NCI-H2107 treated with DMSO at 0.1 percent for 48 hours (cell line): ENCODE results near the gene PCDHA9.
"Not testable (repeated sequence)": the region's sequence is repeated elsewhere in the genome, so short reads cannot be mapped to it uniquely, and the experiment has no call there.

Experiments used
- DNase-seq: peaks from one replicate; lab custom pipeline; 2025; ENCODE audit not compliant: unreplicated experiment; lab: John Stamatoyannopoulos, UW

Gene PCDHA9, protein sequence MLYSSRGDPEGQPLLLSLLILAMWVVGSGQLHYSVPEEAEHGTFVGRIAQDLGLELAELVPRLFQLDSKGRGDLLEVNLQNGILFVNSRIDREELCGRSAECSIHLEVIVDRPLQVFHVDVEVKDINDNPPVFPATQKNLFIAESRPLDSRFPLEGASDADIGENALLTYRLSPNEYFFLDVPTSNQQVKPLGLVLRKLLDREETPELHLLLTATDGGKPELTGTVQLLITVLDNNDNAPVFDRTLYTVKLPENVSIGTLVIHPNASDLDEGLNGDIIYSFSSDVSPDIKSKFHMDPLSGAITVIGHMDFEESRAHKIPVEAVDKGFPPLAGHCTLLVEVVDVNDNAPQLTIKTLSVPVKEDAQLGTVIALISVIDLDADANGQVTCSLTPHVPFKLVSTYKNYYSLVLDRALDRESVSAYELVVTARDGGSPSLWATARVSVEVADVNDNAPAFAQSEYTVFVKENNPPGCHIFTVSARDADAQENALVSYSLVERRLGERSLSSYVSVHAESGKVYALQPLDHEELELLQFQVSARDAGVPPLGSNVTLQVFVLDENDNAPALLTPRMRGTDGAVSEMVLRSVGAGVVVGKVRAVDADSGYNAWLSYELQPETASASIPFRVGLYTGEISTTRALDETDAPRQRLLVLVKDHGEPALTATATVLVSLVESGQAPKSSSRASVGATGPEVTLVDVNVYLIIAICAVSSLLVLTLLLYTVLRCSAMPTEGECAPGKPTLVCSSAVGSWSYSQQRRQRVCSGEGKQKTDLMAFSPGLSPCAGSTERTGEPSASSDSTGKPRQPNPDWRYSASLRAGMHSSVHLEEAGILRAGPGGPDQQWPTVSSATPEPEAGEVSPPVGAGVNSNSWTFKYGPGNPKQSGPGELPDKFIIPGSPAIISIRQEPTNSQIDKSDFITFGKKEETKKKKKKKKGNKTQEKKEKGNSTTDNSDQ

DNA sequence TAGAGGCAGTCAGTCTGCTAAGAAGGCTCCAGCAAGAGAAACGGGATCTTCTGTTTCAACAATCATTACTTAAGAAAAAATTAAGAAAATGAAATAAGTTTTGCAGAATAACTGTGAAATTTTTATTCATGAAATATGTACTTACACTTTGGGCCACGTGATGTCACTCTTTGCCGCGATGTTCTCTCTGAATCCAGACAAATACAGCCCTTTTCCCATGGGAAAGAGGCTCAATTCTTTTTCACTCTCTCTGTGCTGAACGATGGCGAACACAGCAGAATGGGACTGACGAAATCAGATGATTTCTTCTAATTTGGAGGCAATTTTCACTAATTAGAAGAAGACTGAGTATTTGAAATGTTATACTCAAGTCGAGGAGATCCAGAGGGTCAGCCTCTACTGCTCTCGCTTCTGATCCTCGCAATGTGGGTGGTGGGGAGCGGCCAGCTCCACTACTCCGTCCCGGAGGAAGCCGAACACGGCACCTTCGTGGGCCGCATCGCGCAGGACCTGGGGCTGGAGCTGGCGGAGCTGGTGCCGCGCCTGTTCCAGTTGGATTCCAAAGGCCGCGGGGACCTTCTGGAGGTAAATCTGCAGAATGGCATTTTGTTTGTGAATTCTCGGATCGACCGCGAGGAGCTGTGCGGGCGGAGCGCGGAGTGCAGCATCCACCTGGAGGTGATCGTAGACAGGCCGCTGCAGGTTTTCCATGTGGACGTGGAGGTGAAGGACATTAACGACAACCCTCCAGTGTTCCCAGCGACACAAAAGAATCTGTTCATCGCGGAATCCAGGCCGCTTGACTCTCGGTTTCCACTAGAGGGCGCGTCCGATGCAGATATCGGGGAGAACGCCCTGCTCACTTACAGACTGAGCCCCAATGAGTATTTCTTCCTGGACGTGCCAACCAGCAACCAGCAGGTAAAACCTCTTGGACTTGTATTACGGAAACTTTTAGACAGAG lies at the start of gene PCDHA9:
Gene PCDHA9 (plus strand): TSS at position 244 of the 964 bp plus-strand sequence. CDS start 114 bp downstream, at position 358.
- not testable (repeated sequence) for DNase-seq

DNA sequence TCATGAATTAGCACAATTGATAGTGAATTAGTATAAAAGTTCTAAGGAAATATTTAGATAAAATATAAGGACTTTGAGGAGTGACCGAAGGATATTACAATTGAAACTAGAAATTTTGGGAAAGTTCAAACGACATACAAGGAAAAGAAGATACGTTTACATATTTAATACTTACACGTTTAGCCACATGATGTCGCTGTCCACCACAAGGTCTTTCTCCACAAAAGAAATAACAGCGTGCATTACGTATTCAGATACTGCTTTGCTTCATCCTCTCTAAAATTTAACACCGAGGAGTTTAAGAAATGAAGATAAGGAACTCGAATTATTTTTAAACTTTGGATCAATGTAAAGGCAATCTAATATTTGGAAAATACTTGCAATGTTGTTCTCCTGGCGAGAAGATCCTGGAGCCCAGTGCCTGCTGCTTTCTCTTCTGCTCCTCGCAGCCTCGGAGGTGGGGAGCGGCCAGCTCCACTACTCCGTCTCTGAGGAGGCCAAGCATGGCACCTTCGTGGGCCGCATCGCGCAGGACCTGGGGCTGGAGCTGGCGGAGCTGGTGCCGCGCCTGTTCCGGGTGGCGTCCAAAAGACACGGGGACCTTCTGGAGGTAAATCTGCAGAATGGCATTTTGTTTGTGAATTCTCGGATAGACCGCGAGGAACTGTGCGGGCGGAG lies 47.2 kb upstream of the PCDHA9 start, which contains the start of gene PCDHA3:
Gene PCDHA3 (plus strand): TSS at position 242 of the 678 bp plus-strand sequence.
- DNase-seq = no peak

DNA sequence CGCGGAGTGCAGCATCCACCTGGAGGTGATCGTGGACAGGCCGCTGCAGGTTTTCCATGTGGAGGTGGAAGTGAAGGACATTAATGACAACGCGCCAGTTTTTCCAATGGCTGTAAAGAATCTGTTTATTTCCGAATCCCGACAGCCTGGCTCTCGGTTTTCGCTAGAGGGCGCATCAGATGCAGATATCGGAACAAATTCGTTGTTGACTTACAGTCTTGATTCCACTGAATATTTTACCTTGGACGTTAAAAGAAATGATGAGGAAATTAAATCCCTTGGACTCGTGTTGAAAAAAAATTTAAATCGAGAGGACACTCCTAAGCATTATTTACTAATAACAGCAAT lies 46.7 kb upstream of the PCDHA9 start:
- DNase-seq = no peak

- not testable (repeated sequence) for DNase-seq
These were observed 45.8 kb upstream of the PCDHA9 start for GRCh38 chr5:140802381-140802780.

GRCh38 chr5:140802781-140803271 lies 45.4 kb upstream of the PCDHA9 start:
- DNase-seq = no peak

DNA sequence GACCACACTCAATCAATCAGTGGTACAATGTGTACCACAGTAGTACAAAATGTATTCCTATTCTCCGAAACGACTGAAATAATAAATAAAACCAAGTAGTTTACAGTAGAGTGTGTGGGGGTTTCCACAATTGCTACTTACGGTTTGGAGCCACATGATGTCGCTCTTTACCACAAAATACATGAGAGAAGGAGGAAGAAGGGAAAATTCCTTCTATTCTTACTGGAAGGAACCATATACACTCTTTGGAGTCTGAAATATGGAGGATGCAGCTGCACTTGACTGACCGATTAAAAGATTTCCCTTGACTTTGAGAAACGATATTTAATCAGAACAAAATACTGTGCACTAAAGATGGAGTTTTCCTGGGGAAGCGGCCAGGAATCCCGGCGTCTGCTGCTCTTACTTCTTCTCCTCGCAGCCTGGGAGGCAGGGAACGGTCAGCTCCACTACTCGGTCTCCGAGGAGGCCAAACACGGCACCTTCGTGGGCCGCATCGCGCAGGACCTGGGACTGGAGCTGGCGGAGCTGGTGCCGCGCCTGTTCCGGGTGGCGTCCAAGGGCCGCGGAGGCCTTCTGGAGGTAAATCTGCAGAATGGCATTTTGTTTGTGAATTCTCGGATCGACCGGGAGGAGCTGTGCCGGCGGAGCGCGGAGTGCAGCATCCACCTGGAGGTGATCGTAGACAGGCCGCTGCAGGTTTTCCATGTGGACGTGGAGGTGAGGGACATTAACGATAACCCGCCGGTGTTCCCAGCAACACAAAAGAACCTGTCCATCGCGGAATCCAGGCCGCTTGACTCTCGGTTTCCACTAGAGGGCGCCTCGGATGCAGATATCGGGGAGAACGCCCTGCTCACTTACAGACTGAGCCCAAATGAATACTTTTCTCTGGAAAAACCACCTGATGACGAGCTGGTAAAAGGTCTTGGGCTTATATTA lies 41.1 kb upstream of the PCDHA9 start, which contains the start of gene PCDHA4:
Gene PCDHA4 (plus strand): TSS at position 235 of the 942 bp plus-strand sequence.
- no peak for DNase-seq

DNA sequence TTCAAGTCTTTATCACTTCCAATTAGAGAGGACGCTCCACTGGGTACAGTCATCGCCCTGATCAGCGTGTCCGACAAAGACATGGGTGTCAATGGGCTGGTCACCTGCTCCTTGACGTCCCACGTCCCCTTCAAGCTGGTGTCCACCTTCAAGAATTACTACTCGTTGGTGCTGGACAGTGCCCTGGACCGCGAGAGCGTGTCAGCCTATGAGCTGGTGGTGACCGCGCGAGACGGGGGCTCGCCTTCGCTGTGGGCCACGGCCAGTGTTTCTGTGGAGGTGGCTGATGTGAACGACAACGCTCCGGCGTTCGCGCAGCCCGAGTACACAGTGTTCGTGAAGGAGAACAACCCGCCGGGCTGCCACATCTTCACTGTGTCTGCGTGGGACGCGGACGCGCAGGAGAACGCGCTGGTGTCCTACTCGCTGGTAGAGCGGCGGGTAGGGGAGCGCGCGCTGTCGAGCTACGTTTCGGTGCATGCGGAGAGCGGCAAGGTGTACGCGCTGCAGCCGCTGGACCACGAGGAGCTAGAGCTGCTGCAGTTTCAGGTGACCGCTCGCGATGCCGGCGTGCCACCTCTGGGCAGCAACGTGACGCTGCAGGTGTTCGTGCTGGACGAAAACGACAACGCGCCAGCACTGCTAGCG lies 39.8 kb upstream of the PCDHA9 start:
- DNase-seq = not testable (repeated sequence)

DNA sequence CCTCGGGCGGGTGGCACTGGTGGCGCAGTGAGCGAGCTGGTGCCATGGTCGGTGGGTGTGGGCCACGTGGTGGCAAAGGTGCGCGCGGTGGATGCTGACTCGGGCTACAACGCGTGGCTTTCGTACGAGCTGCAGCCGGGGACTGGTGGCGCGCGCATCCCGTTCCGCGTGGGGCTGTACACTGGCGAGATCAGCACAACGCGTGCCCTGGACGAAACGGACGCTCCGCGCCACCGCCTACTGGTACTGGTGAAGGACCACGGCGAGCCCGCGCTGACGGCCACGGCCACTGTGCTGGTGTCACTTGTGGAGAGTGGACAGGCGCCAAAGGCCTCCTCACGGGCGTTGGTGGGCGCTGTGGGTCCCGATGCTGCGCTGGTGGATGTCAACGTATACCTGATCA lies 39.3 kb upstream of the PCDHA9 start:
- no peak for DNase-seq

- DNase-seq = no peak
These were observed 26.6 kb upstream of the PCDHA9 start, which contains the start of gene PCDHA5 for GRCh38 chr5:140821375-140822280. Gene PCDHA5 (plus strand): TSS chr5:140821613.

DNA sequence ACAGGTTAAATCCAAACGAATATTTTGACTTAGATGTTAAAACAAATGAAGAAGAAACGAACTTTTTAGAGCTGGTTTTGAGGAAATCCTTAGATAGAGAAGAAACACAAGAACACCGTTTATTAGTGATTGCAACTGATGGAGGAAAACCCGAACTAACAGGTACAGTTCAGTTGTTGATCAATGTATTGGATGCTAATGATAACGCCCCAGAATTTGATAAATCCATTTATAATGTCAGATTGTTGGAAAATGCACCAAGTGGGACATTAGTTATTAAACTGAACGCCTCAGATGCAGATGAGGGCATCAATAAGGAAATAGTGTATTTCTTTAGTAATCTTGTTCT lies 25.9 kb upstream of the PCDHA9 start:
- DNase-seq = no peak

- not testable (repeated sequence) for DNase-seq
These were observed 25.2 kb upstream of the PCDHA9 start for GRCh38 chr5:140822969-140823368.

DNA sequence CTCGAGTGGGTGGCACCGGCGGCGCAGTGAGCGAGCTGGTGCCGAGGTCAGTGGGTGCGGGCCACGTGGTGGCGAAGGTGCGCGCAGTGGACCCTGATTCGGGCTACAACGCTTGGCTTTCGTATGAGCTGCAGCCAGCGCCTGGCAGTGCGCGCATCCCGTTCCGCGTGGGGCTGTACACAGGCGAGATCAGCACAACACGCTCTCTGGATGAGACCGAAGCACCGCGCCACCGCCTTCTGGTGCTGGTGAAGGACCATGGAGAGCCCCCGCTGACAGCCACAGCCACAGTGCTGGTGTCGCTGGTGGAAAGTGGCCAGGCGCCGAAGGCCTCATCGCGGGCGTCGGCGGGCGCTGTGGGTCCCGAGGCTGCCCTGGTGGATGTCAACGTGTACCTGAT lies 24.7 kb upstream of the PCDHA9 start:
- no peak for DNase-seq

DNA sequence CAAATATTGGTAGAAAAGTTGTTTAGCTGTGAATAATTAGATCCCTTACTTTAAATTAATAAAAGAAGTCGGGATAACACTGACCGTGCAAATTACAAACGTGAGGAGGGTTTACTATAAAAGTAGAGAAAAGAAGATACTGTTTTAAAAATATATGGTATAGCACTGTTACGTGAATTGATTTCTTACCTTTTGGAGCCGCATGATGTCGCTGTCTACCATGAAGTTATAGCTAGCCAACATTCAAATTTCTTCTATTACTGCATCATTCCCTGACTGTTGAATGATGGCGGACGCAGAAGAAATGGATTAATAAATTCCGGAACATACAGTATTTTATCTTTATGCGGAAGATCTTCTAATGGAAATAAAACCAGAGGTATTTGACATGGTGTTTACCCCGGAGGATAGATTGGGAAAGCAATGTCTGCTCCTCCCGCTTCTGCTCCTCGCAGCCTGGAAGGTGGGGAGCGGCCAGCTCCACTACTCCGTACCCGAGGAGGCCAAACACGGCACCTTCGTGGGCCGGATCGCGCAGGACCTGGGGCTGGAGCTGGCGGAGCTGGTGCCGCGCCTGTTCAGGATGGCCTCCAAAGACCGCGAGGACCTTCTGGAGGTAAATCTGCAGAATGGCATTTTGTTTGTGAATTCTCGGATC lies 20.3 kb upstream of the PCDHA9 start, which contains the start of gene PCDHA6:
Gene PCDHA6 (plus strand): TSS at position 257 of the 658 bp plus-strand sequence. CDS start 132 bp downstream, at position 389.
- no peak for DNase-seq

DNA sequence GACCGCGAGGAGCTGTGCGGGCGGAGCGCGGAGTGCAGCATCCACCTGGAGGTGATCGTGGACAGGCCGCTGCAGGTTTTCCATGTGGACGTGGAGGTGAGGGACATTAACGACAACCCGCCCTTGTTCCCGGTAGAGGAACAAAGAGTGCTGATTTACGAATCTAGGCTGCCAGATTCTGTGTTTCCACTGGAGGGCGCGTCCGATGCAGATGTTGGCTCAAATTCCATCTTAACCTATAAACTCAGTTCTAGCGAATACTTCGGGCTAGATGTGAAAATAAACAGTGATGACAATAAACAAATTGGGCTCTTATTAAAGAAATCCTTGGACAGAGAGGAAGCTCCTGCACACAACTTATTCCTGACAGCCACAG lies 19.8 kb upstream of the PCDHA9 start:
- no peak for DNase-seq

GRCh38 chr5:140829511-140830501 lies 18.4 kb upstream of the PCDHA9 start:
- not testable (repeated sequence) for DNase-seq
